Spleen (tissue), 7 donors: Measurements from ENCODE around the gene MYCBPAP.

Experiments
- CTCF ChIP-seq, 11 experiments: fragments of 200-600 bp in 7 of 11; fragments of 450-650 bp in 4 of 11; sonication (generic) in 4 of 11; IDR thresholded peaks in 8 of 11; conservative IDR thresholded peaks in 3 of 11; 1 replicate in 7 of 11; 2 replicates in 4 of 11; pipeline versions ENCODE4 v1.4.0 to v1.8.0; 2016 to 2021; ENCODE audit warnings: antibody characterized with exemption in 11 of 11, inconsistent platforms in 4 of 11, mild to moderate bottlenecking in 1 of 11
- POLR2A ChIP-seq, 3 donors: fragments of 450-650 bp; IDR thresholded peaks; one replicate each; pipeline ENCODE4 v1.5.1; 2017; ENCODE audit warnings: antibody characterized with exemption in 3 of 3, mild to moderate bottlenecking in 1 of 3
- POLR2AphosphoS5 ChIP-seq, 3 donors: sonication (generic); formaldehyde crosslinking; IDR thresholded peaks; one replicate each; pipeline ENCODE4 v1.5.1; 2017; ENCODE audit warnings: antibody characterized with exemption in 3 of 3
- donor health status: DM: no; HTN: no; CAD: no; lungs with moderate emphysema.
- donor health status: DM: no; HTN: no; CAD: no.
- donor health status: DM: no; HTN: no; CAD: no.

- TF ChIP-seq CTCF (IDR thresholded peaks at IDR 0.05 in 8 of 11, conservative IDR thresholded peaks at IDR 0.05 in 3 of 11) (no peak), POLR2A (IDR thresholded peaks at IDR 0.05) (no peak), POLR2AphosphoS5 (IDR thresholded peaks at IDR 0.05) (no peak)
Observed at GRCh38 chr17:50560931-50561745, 52.9 kb downstream of the MYCBPAP start.
